ENCODE measurements around the gene NACC2.

DNA sequence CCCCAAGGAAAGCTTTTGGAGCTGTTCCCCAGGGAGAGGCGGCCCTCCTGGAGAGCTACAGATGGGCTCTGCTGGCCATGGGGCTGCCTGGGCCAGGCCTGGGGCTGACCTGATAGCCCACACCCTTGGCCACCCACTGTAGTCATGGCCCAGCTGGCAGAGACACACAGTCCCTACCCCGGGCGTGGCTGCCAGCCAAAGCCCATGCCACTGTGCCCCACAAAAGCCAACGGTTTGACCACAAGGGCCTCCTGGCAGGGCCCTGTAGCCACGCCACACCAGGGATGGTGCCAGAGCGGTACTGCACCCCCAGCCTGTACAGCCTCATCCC is 15.2 kb downstream of the NACC2 start:
- TF ChIP-seq ATF7 (IDR thresholded peaks at IDR 0.05) (no peak), POLR2A (conservative IDR thresholded peaks at IDR 0.05) (no peak), TAF7 (tag; IDR thresholded peaks at IDR 0.05) (no peak), NR3C1 (CRISPR knock-in tag; IDR thresholded peaks at IDR 0.05) (no peak), RBM34 (IDR thresholded peaks at IDR 0.05; ENCODE audit: borderline replicate concordance, insufficient read depth, low read length) (no peak), MAZ (CRISPR knock-in tag; conservative IDR thresholded peaks at IDR 0.05 in 1 of 2, IDR thresholded peaks at IDR 0.05 in 1 of 2) (no peak), SRF (CRISPR knock-in tag; IDR thresholded peaks at IDR 0.05) (no peak), STAT5B (CRISPR knock-in tag; IDR thresholded peaks at IDR 0.05) (no peak)
- TF ChIP-seq, protein P1, sequence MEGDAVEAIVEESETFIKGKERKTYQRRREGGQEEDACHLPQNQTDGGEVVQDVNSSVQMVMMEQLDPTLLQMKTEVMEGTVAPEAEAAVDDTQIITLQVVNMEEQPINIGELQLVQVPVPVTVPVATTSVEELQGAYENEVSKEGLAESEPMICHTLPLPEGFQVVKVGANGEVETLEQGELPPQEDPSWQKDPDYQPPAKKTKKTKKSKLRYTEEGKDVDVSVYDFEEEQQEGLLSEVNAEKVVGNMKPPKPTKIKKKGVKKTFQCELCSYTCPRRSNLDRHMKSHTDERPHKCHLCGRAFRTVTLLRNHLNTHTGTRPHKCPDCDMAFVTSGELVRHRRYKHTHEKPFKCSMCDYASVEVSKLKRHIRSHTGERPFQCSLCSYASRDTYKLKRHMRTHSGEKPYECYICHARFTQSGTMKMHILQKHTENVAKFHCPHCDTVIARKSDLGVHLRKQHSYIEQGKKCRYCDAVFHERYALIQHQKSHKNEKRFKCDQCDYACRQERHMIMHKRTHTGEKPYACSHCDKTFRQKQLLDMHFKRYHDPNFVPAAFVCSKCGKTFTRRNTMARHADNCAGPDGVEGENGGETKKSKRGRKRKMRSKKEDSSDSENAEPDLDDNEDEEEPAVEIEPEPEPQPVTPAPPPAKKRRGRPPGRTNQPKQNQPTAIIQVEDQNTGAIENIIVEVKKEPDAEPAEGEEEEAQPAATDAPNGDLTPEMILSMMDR (IDR thresholded peaks at IDR 0.05 in 2 of 3, conservative IDR thresholded peaks at IDR 0.05 in 1 of 3; ENCODE audit: insufficient read depth in 2 of 3, low read depth in 1 of 3, low read length in 3 of 3), result no peak

Data from K562 (cell line).